Cardiac muscle cell (in vitro differentiated cells and primary cell): ENCODE results near the gene CST4. TPM values are rescaled to one million over a fixed set of nuclear protein-coding genes. Genes with fewer than 3 reads are reported as not detected.

Source experiments
- DNase-seq, 2 donors: peaks; one replicate each; pipeline versions ENCODE4 v3.0.0 to v3.0.0-alpha.2; 2010 to 2017; ENCODE audit warnings: low read depth in 1 of 2, low spot score in 1 of 2
- H3K27ac ChIP-seq: fragments of 200-600 bp; sonication (generic); 2 replicates; pipeline ENCODE4 v1.5.1; 2016
- H3K27me3 ChIP-seq: fragments of 200-600 bp; sonication (generic); 2 replicates; pipeline ENCODE4 v1.6.0; 2016; ENCODE audit warnings: control low read depth
- H3K36me3 ChIP-seq: fragments of 200-600 bp; sonication (generic); 2 replicates; pipeline ENCODE4 v1.5.1; 2016; ENCODE audit warnings: control low read depth
- H3K4me1 ChIP-seq: fragments of 200-600 bp; sonication (generic); 2 replicates; pipeline ENCODE4 v1.8.1; 2017; ENCODE audit warnings: low read depth, mild to moderate bottlenecking, mixed run types
- H3K4me3 ChIP-seq: fragments of 200-600 bp; sonication (generic); 2 replicates; pipeline ENCODE4 v1.5.1; 2016; ENCODE audit warnings: mild to moderate bottlenecking
- H3K9me3 ChIP-seq: fragments of 200-600 bp; sonication (generic); 2 replicates; pipeline ENCODE4 v1.5.1; 2017; ENCODE audit warnings: low read depth, mild to moderate bottlenecking, control low read depth
- CTCF ChIP-seq: IDR thresholded peaks from 2 replicates; pipeline ENCODE4 v1.5.1; 2012; ENCODE audit warnings: low read depth, mild to moderate bottlenecking, low read length
- polyA plus RNA-seq: library from polyadenylated mRNA; unstranded; fragments of >200 nt; fragmentation: Nextera tagmentation; extraction: Ambion mirVana; gene quantifications from 2 replicates; pipeline ENCODE4 v1.2.1, GENCODE V29; 2016
- total RNA-seq: library from RNA; depleted of rRNA; stranded (reverse); fragments of >200 nt; gene quantifications from 2 replicates; pipeline ENCODE4 v1.2.3, GENCODE V29; 2016

Gene CST4
- total and polyA plus RNA-seq, 2 experiments from 2014 or later, result not detected

- Histone ChIP-seq H3K9me3 (no peaks in the 10 kb centered on the region), H3K4me3 (no peak overlapping the region), H3K27ac (no peak overlapping the region), H3K27me3 (no peaks in the 10 kb centered on the region), H3K4me1 (no peaks in the 10 kb centered on the region), H3K36me3 (no peaks in the 10 kb centered on the region)
- no peak for DNase-seq
- TF ChIP-seq CTCF, result no peak
Observed at GRCh38 chr20:23646106-23646873, 42.5 kb downstream of the CST4 start.

GRCh38 chr20:23645575-23645974 is 43.3 kb downstream of the CST4 start:
- Histone ChIP-seq H3K9me3 (no peaks in the 10 kb centered on the region), H3K4me3 (no peak overlapping the region), H3K36me3 (no peaks in the 10 kb centered on the region), H3K27ac (no peak overlapping the region), H3K27me3 (no peaks in the 10 kb centered on the region), H3K4me1 (no peaks in the 10 kb centered on the region)
- no peak for TF ChIP-seq CTCF
- no peak for DNase-seq

- TF ChIP-seq CTCF, result no peak
- Histone ChIP-seq H3K36me3 (no peaks in the 10 kb centered on the region), H3K27ac (no peak overlapping the region), H3K9me3 (no peaks in the 10 kb centered on the region), H3K27me3 (no peaks in the 10 kb centered on the region), H3K4me3 (no peak overlapping the region), H3K4me1 (no peaks in the 10 kb centered on the region)
- no peak for DNase-seq
Observed at GRCh38 chr20:23644164-23644563, 44.7 kb downstream of the CST4 start.

DNA sequence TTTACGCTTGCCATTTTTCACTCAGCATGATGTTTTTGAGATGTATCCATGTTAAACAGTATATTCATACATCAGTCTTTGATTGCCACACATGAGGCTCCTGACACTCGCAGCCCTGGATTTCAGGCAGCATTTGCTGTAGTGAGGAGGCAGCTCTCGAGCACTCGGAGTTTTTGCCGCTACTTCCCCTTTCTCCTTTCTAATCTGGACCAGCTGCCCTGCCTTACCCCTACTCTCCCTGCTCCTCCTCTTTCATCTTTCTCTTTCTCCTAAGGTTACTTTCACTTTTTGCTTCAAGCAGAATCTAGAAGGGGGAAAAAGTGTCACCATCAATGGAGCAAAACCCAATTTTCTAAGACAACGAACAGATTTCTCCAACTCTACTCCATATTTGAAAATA is 45.2 kb downstream of the CST4 start:
- Histone ChIP-seq H3K9me3 (no peaks in the 10 kb centered on the region), H3K27me3 (no peaks in the 10 kb centered on the region), H3K36me3 (no peaks in the 10 kb centered on the region), H3K4me1 (no peaks in the 10 kb centered on the region), H3K27ac (no peak overlapping the region), H3K4me3 (no peak overlapping the region)
- DNase-seq, result no peak
- no peak for TF ChIP-seq CTCF

DNA sequence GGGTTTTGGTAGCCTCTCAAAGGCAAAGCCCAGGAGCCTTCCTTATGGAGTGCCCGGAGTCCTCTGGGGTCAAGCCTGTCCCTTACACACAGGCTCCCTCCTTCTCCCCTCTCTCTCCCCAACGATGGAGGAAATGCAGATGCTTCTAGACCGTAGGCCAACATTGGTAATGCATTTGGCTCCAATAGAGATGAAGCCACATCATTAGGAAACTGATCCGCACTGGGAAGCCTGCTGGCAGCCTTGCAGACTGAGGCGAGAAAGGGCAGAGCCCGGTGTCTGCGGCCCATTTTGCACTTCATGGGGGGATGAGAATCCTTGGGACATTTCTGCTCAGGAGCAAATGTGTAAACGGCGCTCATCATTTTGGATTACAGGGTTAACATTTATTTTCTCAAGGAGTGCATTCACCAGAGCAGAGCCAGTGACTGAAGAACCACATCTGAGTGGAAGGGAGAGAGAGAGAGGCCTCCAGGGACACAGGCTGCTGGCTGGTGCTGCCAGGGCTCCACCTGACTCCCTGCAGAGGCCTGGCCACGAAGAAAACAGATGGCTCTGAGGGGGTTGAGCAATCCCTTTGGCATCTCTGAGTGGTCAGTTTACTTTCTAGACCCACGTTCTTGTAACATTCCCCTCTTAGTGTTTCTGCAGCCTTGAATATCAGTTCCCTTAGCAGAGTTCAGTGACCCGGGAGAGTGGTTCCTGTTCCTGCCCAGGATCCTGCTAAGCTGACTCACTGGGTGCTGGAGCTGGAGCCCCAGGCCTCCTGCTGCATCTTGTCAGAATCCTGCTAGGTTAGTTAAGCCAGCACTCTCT is 46.7 kb downstream of the CST4 start:
- no peak for TF ChIP-seq CTCF

More for the DNA sequence above, 46.7 kb downstream of the CST4 start:
- Histone ChIP-seq H3K9me3 (no peaks in the 10 kb centered on the region), H3K27me3 (no peaks in the 10 kb centered on the region), H3K27ac (no peak overlapping the region), H3K4me3 (no peak overlapping the region), H3K36me3 (no peaks in the 10 kb centered on the region), H3K4me1 (no peaks in the 10 kb centered on the region)
- peak in 1 of 2 donors; percentile 85 for DNase-seq
